Endothelial cell of umbilical vein (primary cell): ENCODE data around the gene ST6GALNAC2. TPM values are rescaled to one million over a fixed set of nuclear protein-coding genes. Genes with fewer than 3 reads are reported as not detected.

Source experiments
- BruUV-seq: library from RNA; stranded (reverse); fragments of 400-500 nt; replicated peaks from 2 replicates; lab custom pipeline; 2021; lab: Mats Ljungman, UMichigan
- CTCF ChIA-PET: fragments of 300-600, 350-600 bp; sonication (Branson Sonifier 250); formaldehyde crosslinking; loops from one replicate; lab custom pipeline; 2021; ENCODE audit warnings: antibody characterized with exemption, inconsistent platforms; lab: Charles Lee
- POLR2A ChIA-PET: fragments of 300-600, 350-600 bp; sonication (Branson Sonifier 250); formaldehyde crosslinking; loops from one replicate; lab custom pipeline; 2021; ENCODE audit warnings: antibody characterized with exemption, inconsistent platforms; lab: Charles Lee
- DNase-seq: peaks from one replicate; pipeline ENCODE4 v3.0.0-alpha.2; 2011; ENCODE audit warnings: low read depth, low spot score
- FAIRE-seq: peaks from 2 replicates; lab custom pipeline; 2011; peaks lifted over from hg19 to GRCh38; lab: Jason Lieb, UNC
- H2AFZ ChIP-seq: 2 replicates; pipeline ENCODE4 v1.6.0; 2012; ENCODE audit warnings: low read depth, low read length, control low read depth, inconsistent platforms
- H3K27ac ChIP-seq: 2 replicates; pipeline ENCODE4 v1.5.1; 2011; ENCODE audit warnings: low read depth, mild to moderate bottlenecking, control low read depth, low read length, moderate library complexity; ENCODE audit not compliant: insufficient read depth
- H3K27me3 ChIP-seq, 2 experiments: 2 replicates each; pipeline versions ENCODE4 v1.6.0 to v1.6.1; 2011; ENCODE audit warnings: low read length in 2 of 2, mixed read lengths in 1 of 2; ENCODE audit not compliant: control insufficient read depth in 2 of 2, insufficient read depth in 2 of 2
- H3K36me3 ChIP-seq, 2 experiments: 2 replicates in 1 of 2; 3 replicates in 1 of 2; pipeline ENCODE4 v1.5.1; 2011; ENCODE audit warnings: low read length in 2 of 2, mild to moderate bottlenecking in 1 of 2, moderate library complexity in 1 of 2; ENCODE audit not compliant: control insufficient read depth in 2 of 2, insufficient read depth in 2 of 2; ENCODE audit errors: extremely low read depth in 1 of 2
- H3K4me1 ChIP-seq: 3 replicates; pipeline ENCODE4 v1.5.1; 2011; ENCODE audit warnings: mild to moderate bottlenecking, low read length; ENCODE audit not compliant: control insufficient read depth, insufficient read depth; ENCODE audit errors: extremely low read depth
- H3K4me2 ChIP-seq: 2 replicates; pipeline ENCODE4 v1.6.1; 2011; ENCODE audit warnings: low read length, control low read depth, mixed read lengths; ENCODE audit not compliant: insufficient read depth
- H3K4me3 ChIP-seq, 3 experiments: fragments of 200-600 bp in 1 of 3; sonication (generic), shearing (Covaris generic) in 1 of 3; replicated peaks in 1 of 3; 2 replicates each; pipeline ENCODE4 v1.5.1; 2011 to 2016; ENCODE audit warnings: control low read depth in 3 of 3, low read length in 3 of 3, mild to moderate bottlenecking in 2 of 3, inconsistent platforms in 1 of 3, low read depth in 1 of 3, moderate library complexity in 1 of 3; ENCODE audit not compliant: insufficient read depth in 1 of 3
- H3K79me2 ChIP-seq: 2 replicates; pipeline ENCODE4 v1.6.0; 2012; ENCODE audit warnings: low read length, inconsistent platforms; ENCODE audit not compliant: control insufficient read depth, insufficient read depth
- H3K9ac ChIP-seq: replicated peaks from 2 replicates; pipeline ENCODE3; 2011; ENCODE audit warnings: low read length, control low read depth; ENCODE audit not compliant: insufficient read depth; ENCODE audit errors: extremely low read depth
- H3K9me1 ChIP-seq: replicated peaks from 3 replicates; pipeline ENCODE4 v1.6.0; 2011; ENCODE audit warnings: mild to moderate bottlenecking, low read length; ENCODE audit not compliant: control insufficient read depth, insufficient read depth; ENCODE audit errors: extremely low read depth
- H3K9me3 ChIP-seq: replicated peaks from 2 replicates; pipeline ENCODE4 v1.5.1; 2012; ENCODE audit warnings: low read length, inconsistent platforms; ENCODE audit not compliant: control insufficient read depth, insufficient read depth
- H4K20me1 ChIP-seq: replicated peaks from 2 replicates; pipeline ENCODE3; 2011; ENCODE audit warnings: mild to moderate bottlenecking, low read length; ENCODE audit not compliant: control insufficient read depth, insufficient read depth; ENCODE audit errors: extremely low read depth
- CTCF ChIP-seq, 2 donors: IDR thresholded peaks; 1 replicate in 1 of 2; 2 replicates in 1 of 2; pipeline ENCODE4 v1.5.1; 2011; ENCODE audit warnings: low read length in 2 of 2, mild to moderate bottlenecking in 2 of 2, moderate library complexity in 2 of 2, control low read depth in 1 of 2, inconsistent platforms in 1 of 2, low read depth in 1 of 2; ENCODE audit not compliant: insufficient read depth in 1 of 2; ENCODE audit errors: extremely low read depth in 1 of 2
- EZH2 ChIP-seq: IDR thresholded peaks from 2 replicates; pipeline ENCODE4 v1.6.1; 2012; ENCODE audit warnings: borderline replicate concordance, low read depth, mild to moderate bottlenecking, moderate library complexity, low read length, inconsistent platforms; ENCODE audit not compliant: severe bottlenecking
- FOS ChIP-seq: IDR thresholded peaks from 2 replicates; pipeline ENCODE4 v1.6.1; 2011; ENCODE audit warnings: mild to moderate bottlenecking, low read length, moderate library complexity, borderline replicate concordance; ENCODE audit not compliant: insufficient read depth
- GATA2 ChIP-seq: IDR thresholded peaks from 2 replicates; pipeline ENCODE4 v1.7.0; 2011; ENCODE audit warnings: low read depth, mild to moderate bottlenecking, moderate library complexity, mixed read lengths, low read length; ENCODE audit not compliant: insufficient read length, insufficient read depth
- JUN ChIP-seq: IDR thresholded peaks from 2 replicates; pipeline ENCODE4 v1.6.1; 2011; ENCODE audit warnings: borderline replicate concordance, low read depth; ENCODE audit not compliant: insufficient read length, insufficient read depth
- MAX ChIP-seq: IDR thresholded peaks from 2 replicates; pipeline ENCODE4 v1.6.1; 2011; ENCODE audit not compliant: insufficient read depth, insufficient read length
- MYC ChIP-seq: IDR thresholded peaks from one replicate; pipeline ENCODE4 v1.6.1; 2011; ENCODE audit warnings: mild to moderate bottlenecking, low read depth, low read length
- POLR2A ChIP-seq: IDR thresholded peaks from 2 replicates; pipeline ENCODE4 v1.6.1; 2012; ENCODE audit warnings: low read depth, mild to moderate bottlenecking, control low read depth, low read length
- POLR2AphosphoS5 ChIP-seq: IDR thresholded peaks from 2 replicates; pipeline ENCODE4 v1.6.1; 2012; ENCODE audit warnings: low read depth, mild to moderate bottlenecking, control low read depth, low read length, moderate library complexity; ENCODE audit not compliant: insufficient read depth
- dilution Hi-C: fragments of 300-500 bp; cut with MboI; formaldehyde crosslinking; loops from one replicate; pipeline ENCODE4 v1.15.0; 2019; ENCODE audit warnings: low sequenced_read_pairs; ENCODE audit not compliant: extremely low pct_ligation_motif_present
- intact Hi-C: fragments of 100-400 bp; cut with micrococcal nuclease; formaldehyde crosslinking; loops from one replicate; pipeline ENCODE4 v1.10.0; 2022
- polyA plus RNA-seq, 4 experiments: library from polyadenylated mRNA; depleted of rRNA in 3 of 4; stranded (reverse) in 3 of 4; unstranded in 1 of 4; fragments of >200 nt; gene quantifications; 2 replicates each; pipeline versions ENCODE4 v1.2.1 to v1.2.3, GENCODE V29; 2011 to 2012; ENCODE audit warnings: missing spikeins in 1 of 4
- total RNA-seq: library from RNA; stranded (reverse); gene quantifications from 2 replicates; pipeline ENCODE4 v1.2.3, GENCODE V29; 2021

The ST6GALNAC2 gene
- total and polyA plus RNA-seq, 2 donors (not counting 3 experiments of a cell fraction or from before 2014, with no cell fraction given) = 0.59 to 1.7 TPM

GRCh38 chr17:76569607-76570279 is 15.9 kb downstream of the ST6GALNAC2 start:
- Histone ChIP-seq H3K9me1 (no peaks in the 10 kb centered on the region), H3K9me3 (no peaks in the 10 kb centered on the region), H4K20me1 (no peaks in the 10 kb centered on the region), H3K79me2 (no peaks in the 10 kb centered on the region), H3K27me3 (no peaks in the 10 kb centered on the region), H2AFZ (no peak overlapping the region), H3K4me3 (no peak overlapping the region), H3K9ac (no peak overlapping the region), H3K36me3 (peaks cover 5 to 7% of the 10 kb centered on the region in 2 experiments), H3K27ac (no peak overlapping the region), H3K4me1 (no peaks in the 10 kb centered on the region), H3K4me2 (no peak overlapping the region)
- DNase-seq (no peak), FAIRE-seq (no peak)
- no peak for TF ChIP-seq GATA2
- TF ChIP-seq POLR2AphosphoS5 = no peak
- no peak for TF ChIP-seq MAX
- no peak for TF ChIP-seq CTCF (IDR thresholded peaks at IDR 0.05; ENCODE audit: extremely low read depth in 1 of 2, insufficient read depth in 1 of 2, low read depth in 1 of 2, low read length in 2 of 2)
- no peak for TF ChIP-seq JUN
- no peak for TF ChIP-seq FOS
- no peak for TF ChIP-seq EZH2
- no peak for TF ChIP-seq POLR2A
- TF ChIP-seq MYC = no peak
- intact Hi-C loops = no loop called here
- ChIA-PET POLR2A (no interaction called here), CTCF (interaction anchor here (0.9 to 3.3 kb wide), 3 partner anchors 12 to 55 kb away, joined by 3 to 16 read pairs (median 5); partner anchors contain the start of gene ST6GALNAC2)
- dilution Hi-C loops = no loop called here
- BruUV-seq = no TSS peak
